Measurements from ENCODE around the gene ZNF140.

GRCh38 chr12:133073836-133074235 is 6.9 kb upstream of the ZNF140 start:
- TF ChIP-seq CTCF (IDR thresholded peaks at IDR 0.05), result no peak
- no peak for TF ChIP-seq POLR2A (IDR thresholded peaks at IDR 0.05)
